Panc1 (cell line): ENCODE results near the gene SCRN2. TPM values are rescaled to one million over a fixed set of nuclear protein-coding genes. Genes with fewer than 3 reads are reported as not detected.

Experiments
- total RNA-seq: library from RNA; stranded (reverse); gene quantifications from one replicate; pipeline ENCODE4 v1.2.1, GENCODE V29; 2021; ENCODE audit not compliant: unreplicated experiment

SCRN2 gene
- total RNA-seq, 1 experiment from 2014 or later, result 34.9 TPM

Other genes starting within 250 kb of the SCRN2 start
- 666 TPM for gene KPNB1, start 191.4 kb downstream of the SCRN2 start, total RNA-seq
- gene TBKBP1, start 147.1 kb downstream of the SCRN2 start, total RNA-seq, result 12.0 TPM
- 0.10 TPM for gene TBX21, start 108.0 kb downstream of the SCRN2 start, total RNA-seq
- gene OSBPL7, start 19.5 kb downstream of the SCRN2 start, total RNA-seq, result 9.1 TPM
- 41.9 TPM for gene MRPL10, start 9.7 kb downstream of the SCRN2 start, total RNA-seq
- gene LRRC46, start 9.6 kb downstream of the SCRN2 start, total RNA-seq, result 1.9 TPM
- 4.0 TPM for gene SP6, start 9.9 kb upstream of the SCRN2 start, total RNA-seq
- 25.6 TPM for gene SP2, start 55.0 kb upstream of the SCRN2 start, total RNA-seq
- 20.1 TPM for gene PNPO, start 100.3 kb upstream of the SCRN2 start, total RNA-seq
- 0.18 TPM for gene PRR15L, start 116.6 kb upstream of the SCRN2 start, total RNA-seq
- 193 TPM for gene CDK5RAP3, start 129.8 kb upstream of the SCRN2 start, total RNA-seq
- 5.4 TPM for gene COPZ2, start 196.5 kb upstream of the SCRN2 start, total RNA-seq
- gene NFE2L1, start 207.1 kb upstream of the SCRN2 start, total RNA-seq, result 210 TPM